ENCODE measurements around the gene TAB2.

GRCh38 chr6:149327638-149328037 lies 10.1 kb downstream of the TAB2 start:
- TF ChIP-seq CTCF (conservative IDR thresholded peaks at IDR 0.05; ENCODE audit: low read depth, low read length) (no peak), EZH2 (IDR thresholded peaks at IDR 0.05; ENCODE audit: borderline replicate concordance, low read depth, low read length, poor library complexity, severe bottlenecking) (no peak)

All from A673 (cell line).